ENCODE measurements around the gene GPS2. TPM values are rescaled to one million over a fixed set of nuclear protein-coding genes. Genes with fewer than 3 reads are reported as not detected.

GPS2 gene
- total and polyA plus RNA-seq, 2 donors (not counting 1 experiment from before 2014, with no cell fraction given), result 137 to 225 TPM

- peak overlapping the region; percentile 97 for H3K4me2 ChIP-seq (replicated peaks; ENCODE audit: low read depth, low read length, poor library complexity, severe bottlenecking)
- peak overlapping the region; percentile 91 for H3K27ac Mint-ChIP-seq
- intact Hi-C loops (cut with micrococcal nuclease), result loop anchor here (1.0 to 2.0 kb wide), 3 partner anchors 24 to 51 kb away; partner anchors contain the start of genes GPS2, NEURL4 and TMEM256
- H3K4me3 ChIP-seq (ENCODE audit: control extremely low read depth in 1 of 5, extremely low read depth in 1 of 5, insufficient read depth in 1 of 5, low read depth in 2 of 5, low read length in 4 of 5), result peak overlapping the region in 1 of 5 experiments; percentile 77
- H3K9ac ChIP-seq (ENCODE audit: low read length), result peak overlapping the region; percentile 86
- peak overlapping the region in 1 of 2 donors; percentile 90 for H3K27ac ChIP-seq (ENCODE audit: low read length in 2 of 2)
- TF ChIP-seq EZH2 (IDR thresholded peaks at IDR 0.05; ENCODE audit: borderline replicate concordance, insufficient read depth, low read depth, low read length, poor library complexity, severe bottlenecking), result no peak
- TF ChIP-seq, protein P1, sequence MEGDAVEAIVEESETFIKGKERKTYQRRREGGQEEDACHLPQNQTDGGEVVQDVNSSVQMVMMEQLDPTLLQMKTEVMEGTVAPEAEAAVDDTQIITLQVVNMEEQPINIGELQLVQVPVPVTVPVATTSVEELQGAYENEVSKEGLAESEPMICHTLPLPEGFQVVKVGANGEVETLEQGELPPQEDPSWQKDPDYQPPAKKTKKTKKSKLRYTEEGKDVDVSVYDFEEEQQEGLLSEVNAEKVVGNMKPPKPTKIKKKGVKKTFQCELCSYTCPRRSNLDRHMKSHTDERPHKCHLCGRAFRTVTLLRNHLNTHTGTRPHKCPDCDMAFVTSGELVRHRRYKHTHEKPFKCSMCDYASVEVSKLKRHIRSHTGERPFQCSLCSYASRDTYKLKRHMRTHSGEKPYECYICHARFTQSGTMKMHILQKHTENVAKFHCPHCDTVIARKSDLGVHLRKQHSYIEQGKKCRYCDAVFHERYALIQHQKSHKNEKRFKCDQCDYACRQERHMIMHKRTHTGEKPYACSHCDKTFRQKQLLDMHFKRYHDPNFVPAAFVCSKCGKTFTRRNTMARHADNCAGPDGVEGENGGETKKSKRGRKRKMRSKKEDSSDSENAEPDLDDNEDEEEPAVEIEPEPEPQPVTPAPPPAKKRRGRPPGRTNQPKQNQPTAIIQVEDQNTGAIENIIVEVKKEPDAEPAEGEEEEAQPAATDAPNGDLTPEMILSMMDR (IDR thresholded peaks at IDR 0.05), result no peak
- 96% methylated on average over 33 of the region's 37 CpGs for WGBS (ENCODE audit: insufficient coverage)
- CTCF ChIA-PET, result interaction anchor here (0.8 to 5.9 kb wide), 12 partner anchors 8 to 335 kb away, joined by 3 to 43 read pairs (median 13); partner anchors contain the start of genes ACAP1, NEURL4, SENP3 and SLC2A4
- no peaks in the 10 kb centered on the region for H3K27me3 ChIP-seq (replicated peaks in 1 of 4; ENCODE audit: control extremely low read depth in 1 of 4, control insufficient read depth in 3 of 4, insufficient read depth in 4 of 4, low read length in 3 of 4)
- H2AFZ ChIP-seq (ENCODE audit: insufficient read depth, low read depth, low read length, poor library complexity, severe bottlenecking), result no peak overlapping the region
- H4K20me1 ChIP-seq (ENCODE audit: control insufficient read depth, insufficient read depth, low read length, poor library complexity, severe bottlenecking), result peaks cover 13% of the 10 kb centered on the region
- H3K79me2 ChIP-seq (ENCODE audit: control insufficient read depth, insufficient read depth, low read length), result peaks cover 14% of the 10 kb centered on the region
- ATAC-seq (ENCODE audit: low read depth) (no peak), DNase-seq (peak; percentile 29)
- H3K9me3 ChIP-seq (ENCODE audit: control extremely low read depth in 1 of 3, control insufficient read depth in 2 of 3, insufficient read depth in 1 of 3, low read length in 2 of 3), result no peaks in the 10 kb centered on the region
- peaks cover 2 to 11% of the 10 kb centered on the region in 2 experiments for H3K36me3 ChIP-seq (replicated peaks in 1 of 2; ENCODE audit: control extremely low read depth in 1 of 2, control insufficient read depth in 1 of 2, extremely low read depth in 1 of 2, insufficient read depth in 2 of 2, low read length in 1 of 2)
- peak overlapping the region; percentile 94 for H3K4me3 Mint-ChIP-seq
- peaks cover 14 to 41% of the 10 kb centered on the region in 2 donors for H3K4me1 ChIP-seq (ENCODE audit: control insufficient read depth in 2 of 2, insufficient read depth in 2 of 2, low read length in 2 of 2)
- POLR2A ChIA-PET, result interaction anchor here (1.1 kb wide), 1 partner anchor 110 kb away, joined by 3 read pairs; the partner anchor contains the start of gene GABARAP
- no peaks in the 10 kb centered on the region for H3K9me3 Mint-ChIP-seq (ENCODE audit: insufficient read depth)
- H3K4me1 Mint-ChIP-seq, result peaks cover 38% of the 10 kb centered on the region
- H3K27me3 Mint-ChIP-seq, result no peaks in the 10 kb centered on the region
Measured at GRCh38 chr17:7352910-7353635, 37.9 kb upstream of the GPS2 start.
